ENCODE results near the gene TFF2. TPM values are rescaled to one million over a fixed set of nuclear protein-coding genes. Genes with fewer than 3 reads are reported as not detected.

TFF2 gene
- polyA plus RNA-seq, 1 of the 3 experiments (the other 2 are of a cell fraction): not detected

GRCh38 chr21:42351626-42352440 is 1.0 kb upstream of the TFF2 start:
- H4K20me1 ChIP-seq (ENCODE audit: insufficient read depth): no peaks in the 10 kb centered on the region
- H3K4me3 ChIP-seq (ENCODE audit: low read depth in 2 of 2, low read length in 1 of 2): no peak overlapping the region
- no peaks in the 10 kb centered on the region for H3K27me3 ChIP-seq (ENCODE audit: insufficient read depth)
- no peaks in the 10 kb centered on the region; the same call in 1 of the 2 replicates for H3K9me3 ChIP-seq
- no peak overlapping the region for H3K27ac ChIP-seq (ENCODE audit: low read depth in 2 of 2, low read length in 1 of 2)
- no peaks in the 10 kb centered on the region for H3K79me2 ChIP-seq (ENCODE audit: insufficient read depth)
- ChIA-PET CTCF (interaction anchor here (0.9 kb wide), 1 partner anchor 15 kb away, joined by 3 read pairs; no protein-coding TSS in a partner anchor), POLR2A (no interaction called here)
- no peak for TF ChIP-seq JUND (IDR thresholded peaks at IDR 0.05)
- TF ChIP-seq, protein P1, sequence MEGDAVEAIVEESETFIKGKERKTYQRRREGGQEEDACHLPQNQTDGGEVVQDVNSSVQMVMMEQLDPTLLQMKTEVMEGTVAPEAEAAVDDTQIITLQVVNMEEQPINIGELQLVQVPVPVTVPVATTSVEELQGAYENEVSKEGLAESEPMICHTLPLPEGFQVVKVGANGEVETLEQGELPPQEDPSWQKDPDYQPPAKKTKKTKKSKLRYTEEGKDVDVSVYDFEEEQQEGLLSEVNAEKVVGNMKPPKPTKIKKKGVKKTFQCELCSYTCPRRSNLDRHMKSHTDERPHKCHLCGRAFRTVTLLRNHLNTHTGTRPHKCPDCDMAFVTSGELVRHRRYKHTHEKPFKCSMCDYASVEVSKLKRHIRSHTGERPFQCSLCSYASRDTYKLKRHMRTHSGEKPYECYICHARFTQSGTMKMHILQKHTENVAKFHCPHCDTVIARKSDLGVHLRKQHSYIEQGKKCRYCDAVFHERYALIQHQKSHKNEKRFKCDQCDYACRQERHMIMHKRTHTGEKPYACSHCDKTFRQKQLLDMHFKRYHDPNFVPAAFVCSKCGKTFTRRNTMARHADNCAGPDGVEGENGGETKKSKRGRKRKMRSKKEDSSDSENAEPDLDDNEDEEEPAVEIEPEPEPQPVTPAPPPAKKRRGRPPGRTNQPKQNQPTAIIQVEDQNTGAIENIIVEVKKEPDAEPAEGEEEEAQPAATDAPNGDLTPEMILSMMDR (IDR thresholded peaks at IDR 0.05): no peak
- TF ChIP-seq FOXM1 (IDR thresholded peaks at IDR 0.05; ENCODE audit: low read depth): no peak
- TF ChIP-seq TAF1 (IDR thresholded peaks at IDR 0.05; ENCODE audit: borderline replicate concordance, low read depth, low read length): no peak
- TF ChIP-seq GATA2 (CRISPR knock-in tag; IDR thresholded peaks at IDR 0.05): no peak
- TF ChIP-seq CHD2 (IDR thresholded peaks at IDR 0.05; ENCODE audit: low read length, partially characterized antibody): no peak
- DNase-seq: no peak
- H3K9ac ChIP-seq: no peak overlapping the region
- H3F3A ChIP-seq (replicated peaks; ENCODE audit: insufficient read depth): no peaks in the 10 kb centered on the region
- H3K36me3 ChIP-seq (replicated peaks in 1 of 2; ENCODE audit: control insufficient read depth in 1 of 2, insufficient read depth in 2 of 2, low read length in 1 of 2): no peaks in the 10 kb centered on the region
- H3K4me1 ChIP-seq (ENCODE audit: control insufficient read depth in 1 of 2, insufficient read depth in 2 of 2, low read depth in 1 of 2, low read length in 1 of 2): no peaks in the 10 kb centered on the region
- WGBS (ENCODE audit: low lambda C conversion rate): 7% methylated on average over 11 of the region's 11 CpGs
- H3K9me2 ChIP-seq: no peaks in the 10 kb centered on the region
- no peak overlapping the region for H2AFZ ChIP-seq (ENCODE audit: low read depth)
- no peak overlapping the region for H3K4me2 ChIP-seq

DNA sequence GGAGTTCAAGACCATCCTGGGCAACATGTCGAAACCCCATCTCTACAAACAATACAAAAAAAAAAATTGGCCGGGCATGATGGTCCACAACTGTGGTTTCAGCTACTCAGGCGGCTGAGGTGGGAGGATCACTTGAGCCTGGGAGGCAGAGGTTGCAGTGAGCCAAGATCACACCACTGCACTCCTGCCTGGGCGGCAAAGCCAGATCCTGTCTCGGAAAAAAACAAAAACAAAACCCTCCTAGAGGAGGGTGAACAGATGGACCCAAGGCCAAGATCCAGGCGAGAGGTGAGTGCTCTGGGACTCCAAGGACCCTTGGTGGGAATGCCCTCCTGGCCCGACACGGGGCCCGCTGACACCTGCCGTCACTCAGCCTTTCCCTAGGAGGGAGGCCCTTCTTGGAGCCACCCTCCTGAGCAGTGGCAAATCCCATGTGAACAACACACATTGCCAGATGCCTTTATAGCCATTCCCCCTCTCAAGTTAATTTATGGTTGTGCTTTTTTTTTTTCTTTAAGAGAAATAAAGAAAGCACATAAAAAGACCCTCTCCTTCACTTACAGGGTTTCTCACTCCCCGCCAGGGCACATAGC is 380 bp downstream of the TFF2 start:
- H4K20me1 ChIP-seq (ENCODE audit: insufficient read depth): no peaks in the 10 kb centered on the region
- H3K4me3 ChIP-seq (ENCODE audit: low read depth in 2 of 2, low read length in 1 of 2): no peak overlapping the region
- DNase-seq: no peak
- no peaks in the 10 kb centered on the region for H3K4me1 ChIP-seq (ENCODE audit: control insufficient read depth in 1 of 2, insufficient read depth in 2 of 2, low read depth in 1 of 2, low read length in 1 of 2)
- CTCF ChIA-PET: interaction anchor here (0.6 kb wide), 1 partner anchor 591 kb away, joined by 3 read pairs; no protein-coding TSS in a partner anchor
- no peak overlapping the region for H3K4me2 ChIP-seq
- no peak overlapping the region for H3K9ac ChIP-seq
- no peaks in the 10 kb centered on the region for H3K9me2 ChIP-seq
- no peaks in the 10 kb centered on the region for H3K36me3 ChIP-seq (replicated peaks in 1 of 2; ENCODE audit: control insufficient read depth in 1 of 2, insufficient read depth in 2 of 2, low read length in 1 of 2)
- 60% methylated on average over 6 of the region's 11 CpGs for WGBS (ENCODE audit: low lambda C conversion rate)
- H3K27me3 ChIP-seq (ENCODE audit: insufficient read depth): no peaks in the 10 kb centered on the region
- no peaks in the 10 kb centered on the region for H3F3A ChIP-seq (replicated peaks; ENCODE audit: insufficient read depth)
- H3K79me2 ChIP-seq (ENCODE audit: insufficient read depth): no peaks in the 10 kb centered on the region
- H2AFZ ChIP-seq (ENCODE audit: low read depth): no peak overlapping the region
- H3K27ac ChIP-seq (ENCODE audit: low read depth in 2 of 2, low read length in 1 of 2): no peak overlapping the region
- no peaks in the 10 kb centered on the region; the same call in 1 of the 2 replicates for H3K9me3 ChIP-seq
- POLR2A ChIA-PET: no interaction called here
- TF ChIP-seq, protein P2, sequence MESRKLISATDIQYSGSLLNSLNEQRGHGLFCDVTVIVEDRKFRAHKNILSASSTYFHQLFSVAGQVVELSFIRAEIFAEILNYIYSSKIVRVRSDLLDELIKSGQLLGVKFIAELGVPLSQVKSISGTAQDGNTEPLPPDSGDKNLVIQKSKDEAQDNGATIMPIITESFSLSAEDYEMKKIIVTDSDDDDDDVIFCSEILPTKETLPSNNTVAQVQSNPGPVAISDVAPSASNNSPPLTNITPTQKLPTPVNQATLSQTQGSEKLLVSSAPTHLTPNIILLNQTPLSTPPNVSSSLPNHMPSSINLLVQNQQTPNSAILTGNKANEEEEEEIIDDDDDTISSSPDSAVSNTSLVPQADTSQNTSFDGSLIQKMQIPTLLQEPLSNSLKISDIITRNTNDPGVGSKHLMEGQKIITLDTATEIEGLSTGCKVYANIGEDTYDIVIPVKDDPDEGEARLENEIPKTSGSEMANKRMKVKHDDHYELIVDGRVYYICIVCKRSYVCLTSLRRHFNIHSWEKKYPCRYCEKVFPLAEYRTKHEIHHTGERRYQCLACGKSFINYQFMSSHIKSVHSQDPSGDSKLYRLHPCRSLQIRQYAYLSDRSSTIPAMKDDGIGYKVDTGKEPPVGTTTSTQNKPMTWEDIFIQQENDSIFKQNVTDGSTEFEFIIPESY (IDR thresholded peaks at IDR 0.05; ENCODE audit: borderline replicate concordance, low read depth): no peak
- TF ChIP-seq, protein P1 (IDR thresholded peaks at IDR 0.05): no peak
- TF ChIP-seq RCOR1 (IDR thresholded peaks at IDR 0.05; ENCODE audit: low read length): no peak
- TF ChIP-seq, protein P3, sequence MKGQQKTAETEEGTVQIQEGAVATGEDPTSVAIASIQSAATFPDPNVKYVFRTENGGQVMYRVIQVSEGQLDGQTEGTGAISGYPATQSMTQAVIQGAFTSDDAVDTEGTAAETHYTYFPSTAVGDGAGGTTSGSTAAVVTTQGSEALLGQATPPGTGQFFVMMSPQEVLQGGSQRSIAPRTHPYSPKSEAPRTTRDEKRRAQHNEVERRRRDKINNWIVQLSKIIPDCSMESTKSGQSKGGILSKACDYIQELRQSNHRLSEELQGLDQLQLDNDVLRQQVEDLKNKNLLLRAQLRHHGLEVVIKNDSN (IDR thresholded peaks at IDR 0.05; ENCODE audit: borderline replicate concordance, low read depth): no peak
- TF ChIP-seq, protein P4, sequence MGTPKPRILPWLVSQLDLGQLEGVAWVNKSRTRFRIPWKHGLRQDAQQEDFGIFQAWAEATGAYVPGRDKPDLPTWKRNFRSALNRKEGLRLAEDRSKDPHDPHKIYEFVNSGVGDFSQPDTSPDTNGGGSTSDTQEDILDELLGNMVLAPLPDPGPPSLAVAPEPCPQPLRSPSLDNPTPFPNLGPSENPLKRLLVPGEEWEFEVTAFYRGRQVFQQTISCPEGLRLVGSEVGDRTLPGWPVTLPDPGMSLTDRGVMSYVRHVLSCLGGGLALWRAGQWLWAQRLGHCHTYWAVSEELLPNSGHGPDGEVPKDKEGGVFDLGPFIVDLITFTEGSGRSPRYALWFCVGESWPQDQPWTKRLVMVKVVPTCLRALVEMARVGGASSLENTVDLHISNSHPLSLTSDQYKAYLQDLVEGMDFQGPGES (IDR thresholded peaks at IDR 0.05; ENCODE audit: low read depth, low read length): no peak
- TF ChIP-seq EZH2phosphoT487 (IDR thresholded peaks at IDR 0.05; ENCODE audit: borderline replicate concordance, low read depth): no peak
- TF ChIP-seq FOXJ3 (CRISPR knock-in tag; IDR thresholded peaks at IDR 0.05): no peak
- no peak for TF ChIP-seq GABPA (IDR thresholded peaks at IDR 0.05; ENCODE audit: low read depth)
- TF ChIP-seq SIN3A (IDR thresholded peaks at IDR 0.05; ENCODE audit: borderline replicate concordance, low read depth, low read length): no peak
- TF ChIP-seq CHD2 (IDR thresholded peaks at IDR 0.05; ENCODE audit: low read length, partially characterized antibody): no peak
- TF ChIP-seq TCF12 (IDR thresholded peaks at IDR 0.05): no peak
- no peak for TF ChIP-seq NRF1 (IDR thresholded peaks at IDR 0.05; ENCODE audit: low read depth, low read length)
- TF ChIP-seq MEF2A (IDR thresholded peaks at IDR 0.05; ENCODE audit: borderline replicate concordance, low read depth): no peak
- TF ChIP-seq POLR2AphosphoS5 (IDR thresholded peaks at IDR 0.05; ENCODE audit: low read depth, low read length): no peak

Data from SK-N-SH (cell line).